Measurements from ENCODE around the gene SMC1B. TPM values are rescaled to one million over a fixed set of nuclear protein-coding genes. Genes with fewer than 3 reads are reported as not detected.
"Not testable (repeated sequence)": the region's sequence is repeated elsewhere in the genome, so short reads cannot be mapped to it uniquely, and the experiment has no call there.

SMC1B gene
- total RNA-seq, 1 donor from 2014 or later, result 0.06 TPM

- no peak overlapping the region for H3K27ac Mint-ChIP-seq
- Histone ChIP-seq H3K9ac (no peak overlapping the region), H3K27ac (no peak overlapping the region), H3K9me3 (ENCODE audit: low read depth) (no peaks in the 10 kb centered on the region), H3K4me3 (no peak overlapping the region), H3F3A (ENCODE audit: low read depth) (no peaks in the 10 kb centered on the region), H3K4me2 (no peak overlapping the region), H3K27me3 (no peaks in the 10 kb centered on the region), H3K79me2 (ENCODE audit: low read depth) (no peaks in the 10 kb centered on the region), H3K36me3 (no peaks in the 10 kb centered on the region), H4K20me1 (ENCODE audit: low read depth) (no peaks in the 10 kb centered on the region), H3K4me1 (peaks cover 7% of the 10 kb centered on the region), H2AFZ (replicated peaks) (peak overlapping the region; percentile 72)
- no peaks in the 10 kb centered on the region for H3K36me3 Mint-ChIP-seq
- H3K4me1 Mint-ChIP-seq, result peaks cover 8% of the 10 kb centered on the region
- TF ChIP-seq EZH2 (IDR thresholded peaks at IDR 0.05) (no peak), CTCF (IDR thresholded peaks at IDR 0.05) (no peak), EZH2phosphoT487 (IDR thresholded peaks at IDR 0.05) (no peak)
- peaks cover 5% of the 10 kb centered on the region for H3K27me3 Mint-ChIP-seq (ENCODE audit: insufficient read depth, low read depth)
- H3K4me3 Mint-ChIP-seq, result no peak overlapping the region
- DNase-seq (ENCODE audit: low spot score), result no peak
- no peaks in the 10 kb centered on the region for H3K9me3 Mint-ChIP-seq
Observed at GRCh38 chr22:45296628-45297297, 116.6 kb downstream of the SMC1B start.

- Mint-ChIP-seq H3K4me1 (peaks cover 8% of the 10 kb centered on the region), H3K9me3 (no peaks in the 10 kb centered on the region)
- no peak for TF ChIP-seq EZH2 (IDR thresholded peaks at IDR 0.05)
- TF ChIP-seq CTCF (IDR thresholded peaks at IDR 0.05), result no peak
- no peak for TF ChIP-seq EZH2phosphoT487 (IDR thresholded peaks at IDR 0.05)
Observed at GRCh38 chr22:45295492-45295891, 117.9 kb downstream of the SMC1B start.

GRCh38 chr22:45295004-45295403 lies 118.4 kb downstream of the SMC1B start:
- H3K4me2 ChIP-seq; H3K9ac ChIP-seq; H3K27ac ChIP-seq; H3K79me2 ChIP-seq (ENCODE audit: low read depth); H3K4me3 Mint-ChIP-seq; H4K20me1 ChIP-seq (ENCODE audit: low read depth); H3K4me3 ChIP-seq; H3K9me3 ChIP-seq (ENCODE audit: low read depth); H3K9me3 Mint-ChIP-seq; H3K4me1 Mint-ChIP-seq; DNase-seq (ENCODE audit: low spot score); H3K27ac Mint-ChIP-seq; H3K36me3 ChIP-seq; H3K27me3 Mint-ChIP-seq (ENCODE audit: insufficient read depth, low read depth); H3F3A ChIP-seq (ENCODE audit: low read depth); H2AFZ ChIP-seq (replicated peaks); H3K36me3 Mint-ChIP-seq: not testable (repeated sequence)
- Histone ChIP-seq H3K4me1 (peaks cover 16% of the 10 kb centered on the region), H3K27me3 (peaks cover 10% of the 10 kb centered on the region)

More at GRCh38 chr22:45295492-45295891, 117.9 kb downstream of the SMC1B start:
- peaks cover 11% of the 10 kb centered on the region for H3K4me1 ChIP-seq
- no peaks in the 10 kb centered on the region for H4K20me1 ChIP-seq (ENCODE audit: low read depth)
- no peaks in the 10 kb centered on the region for H3K79me2 ChIP-seq (ENCODE audit: low read depth)
- H3K4me3 ChIP-seq, result no peak overlapping the region
- no peaks in the 10 kb centered on the region for H3K36me3 ChIP-seq
- no peak overlapping the region for H2AFZ ChIP-seq (replicated peaks)
- no peak overlapping the region for H3K9ac ChIP-seq
- DNase-seq (ENCODE audit: low spot score), result no peak
- H3K9me3 ChIP-seq (ENCODE audit: low read depth), result no peaks in the 10 kb centered on the region
- Mint-ChIP-seq H3K27me3 (ENCODE audit: insufficient read depth, low read depth) (peaks cover 5% of the 10 kb centered on the region), H3K4me3 (no peak overlapping the region), H3K36me3 (no peaks in the 10 kb centered on the region), H3K27ac (no peak overlapping the region)
- H3K4me2 ChIP-seq, result no peak overlapping the region
- no peaks in the 10 kb centered on the region for H3F3A ChIP-seq (ENCODE audit: low read depth)
- peaks cover 7% of the 10 kb centered on the region for H3K27me3 ChIP-seq
- no peak overlapping the region for H3K27ac ChIP-seq

Other genes starting within 250 kb of the SMC1B start
- gene NUP50, start 249.7 kb downstream of the SMC1B start, total RNA-seq (ENCODE audit: low replicate concordance), result 87.2 and 96.8 TPM in 2 replicates
- 15.0 and 36.7 TPM in 2 replicates for gene KIAA0930, start 172.7 kb downstream of the SMC1B start, total RNA-seq (ENCODE audit: low replicate concordance)
- 0.50 TPM in 1 of 2 replicates, not detected in the other for gene UPK3A, start 128.7 kb downstream of the SMC1B start, total RNA-seq (ENCODE audit: low replicate concordance)
- gene FAM118A, start 103.7 kb downstream of the SMC1B start, total RNA-seq (ENCODE audit: low replicate concordance), result 62.8 and 75.1 TPM in 2 replicates
- 0.59 and 2.0 TPM in 2 replicates for gene RIBC2, start 94 bp upstream of the SMC1B start, total RNA-seq (ENCODE audit: low replicate concordance)
- gene FBLN1, start 89.3 kb upstream of the SMC1B start, total RNA-seq (ENCODE audit: low replicate concordance), result 84.3 and 163 TPM in 2 replicates

All from neural progenitor cell (in vitro differentiated cells).